Osteocyte (in vitro differentiated cells): ENCODE measurements around the gene CDH4. TPM values are rescaled to one million over a fixed set of nuclear protein-coding genes. Genes with fewer than 3 reads are reported as not detected.

Source experiments
- DNase-seq: peaks from one replicate; pipeline ENCODE4 v3.0.0; 2021; ENCODE audit warnings: mixed read lengths; ENCODE audit not compliant: unreplicated experiment; ENCODE audit errors: extremely low spot score
- H3K27ac Mint-ChIP-seq: one replicate; pipeline ENCODE4 v1.8.0; 2021; ENCODE audit warnings: mild to moderate bottlenecking, mixed read lengths; ENCODE audit not compliant: unreplicated experiment
- H3K27me3 Mint-ChIP-seq: one replicate; pipeline ENCODE4 v1.8.0; 2021; ENCODE audit warnings: mixed read lengths; ENCODE audit not compliant: unreplicated experiment
- H3K36me3 Mint-ChIP-seq: one replicate; pipeline ENCODE4 v1.8.0; 2021; ENCODE audit warnings: mixed read lengths; ENCODE audit not compliant: unreplicated experiment
- H3K4me1 Mint-ChIP-seq: one replicate; pipeline ENCODE4 v1.8.0; 2021; ENCODE audit warnings: mixed read lengths; ENCODE audit not compliant: unreplicated experiment
- H3K4me3 Mint-ChIP-seq: one replicate; pipeline ENCODE4 v1.8.0; 2021; ENCODE audit warnings: mild to moderate bottlenecking, moderate library complexity, mixed read lengths; ENCODE audit not compliant: unreplicated experiment
- H3K9me3 Mint-ChIP-seq: one replicate; pipeline ENCODE4 v1.8.0; 2021; ENCODE audit warnings: mixed read lengths; ENCODE audit not compliant: unreplicated experiment
- total RNA-seq: library from RNA; stranded (reverse); gene quantifications from 2 replicates; pipeline ENCODE4 v1.2.1, GENCODE V29; 2021
- TF ChIP-seq, protein P1 (sequence below): fragments of 200-600 bp; sonication (generic); IDR thresholded peaks from 2 replicates; pipeline ENCODE4 v1.5.0; 2021; ENCODE audit warnings: antibody characterized with exemption, mild to moderate bottlenecking, moderate library complexity

Gene CDH4
- total RNA-seq, 1 donor from 2014 or later: 1.3 TPM

DNA sequence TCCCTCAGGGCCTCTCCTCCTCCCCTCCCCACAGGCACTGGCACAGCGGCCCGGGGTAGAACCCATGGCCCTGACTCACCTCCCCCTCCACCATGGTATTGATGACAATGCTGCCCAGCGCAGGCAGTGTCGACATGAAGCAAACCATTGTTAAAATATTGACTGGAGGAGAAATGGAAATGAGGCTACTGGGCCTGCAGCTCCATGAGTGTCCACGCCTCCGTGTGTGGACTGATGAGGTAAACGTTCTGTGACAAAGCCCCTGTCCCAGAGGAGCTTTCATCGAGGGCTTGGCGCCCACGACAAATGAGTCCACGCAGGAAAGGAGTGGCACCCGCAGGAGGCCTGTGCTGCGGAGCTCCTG lies 410.9 kb downstream of the CDH4 start:
- no peaks in the 10 kb centered on the region for H3K4me1 Mint-ChIP-seq
- no peak overlapping the region for H3K4me3 Mint-ChIP-seq
- no peak for DNase-seq
- H3K36me3 Mint-ChIP-seq: no peaks in the 10 kb centered on the region
- TF ChIP-seq, protein P1, sequence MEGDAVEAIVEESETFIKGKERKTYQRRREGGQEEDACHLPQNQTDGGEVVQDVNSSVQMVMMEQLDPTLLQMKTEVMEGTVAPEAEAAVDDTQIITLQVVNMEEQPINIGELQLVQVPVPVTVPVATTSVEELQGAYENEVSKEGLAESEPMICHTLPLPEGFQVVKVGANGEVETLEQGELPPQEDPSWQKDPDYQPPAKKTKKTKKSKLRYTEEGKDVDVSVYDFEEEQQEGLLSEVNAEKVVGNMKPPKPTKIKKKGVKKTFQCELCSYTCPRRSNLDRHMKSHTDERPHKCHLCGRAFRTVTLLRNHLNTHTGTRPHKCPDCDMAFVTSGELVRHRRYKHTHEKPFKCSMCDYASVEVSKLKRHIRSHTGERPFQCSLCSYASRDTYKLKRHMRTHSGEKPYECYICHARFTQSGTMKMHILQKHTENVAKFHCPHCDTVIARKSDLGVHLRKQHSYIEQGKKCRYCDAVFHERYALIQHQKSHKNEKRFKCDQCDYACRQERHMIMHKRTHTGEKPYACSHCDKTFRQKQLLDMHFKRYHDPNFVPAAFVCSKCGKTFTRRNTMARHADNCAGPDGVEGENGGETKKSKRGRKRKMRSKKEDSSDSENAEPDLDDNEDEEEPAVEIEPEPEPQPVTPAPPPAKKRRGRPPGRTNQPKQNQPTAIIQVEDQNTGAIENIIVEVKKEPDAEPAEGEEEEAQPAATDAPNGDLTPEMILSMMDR: no peak
- H3K9me3 Mint-ChIP-seq: no peaks in the 10 kb centered on the region
- H3K27ac Mint-ChIP-seq: no peak overlapping the region
- no peaks in the 10 kb centered on the region for H3K27me3 Mint-ChIP-seq

GRCh38 chr20:61663521-61664425 lies 411.7 kb downstream of the CDH4 start:
- Mint-ChIP-seq H3K4me1 (no peaks in the 10 kb centered on the region), H3K27ac (no peak overlapping the region), H3K27me3 (no peaks in the 10 kb centered on the region), H3K9me3 (no peaks in the 10 kb centered on the region), H3K4me3 (no peak overlapping the region), H3K36me3 (no peaks in the 10 kb centered on the region)
- TF ChIP-seq, protein P1: no peak
- DNase-seq: no peak

GRCh38 chr20:61664556-61665320 lies 412.7 kb downstream of the CDH4 start:
- Mint-ChIP-seq H3K36me3 (no peaks in the 10 kb centered on the region), H3K4me1 (no peaks in the 10 kb centered on the region), H3K27ac (no peak overlapping the region), H3K27me3 (no peaks in the 10 kb centered on the region), H3K9me3 (no peaks in the 10 kb centered on the region), H3K4me3 (no peak overlapping the region)
- DNase-seq: no peak
- TF ChIP-seq, protein P1: no peak

GRCh38 chr20:61665528-61666470 lies 413.7 kb downstream of the CDH4 start:
- no peak overlapping the region for H3K27ac Mint-ChIP-seq
- no peak for DNase-seq
- peaks cover 5% of the 10 kb centered on the region for H3K9me3 Mint-ChIP-seq
- H3K4me3 Mint-ChIP-seq: no peak overlapping the region
- TF ChIP-seq, protein P1: no peak
- no peaks in the 10 kb centered on the region for H3K36me3 Mint-ChIP-seq
- peaks cover 2% of the 10 kb centered on the region for H3K27me3 Mint-ChIP-seq
- no peaks in the 10 kb centered on the region for H3K4me1 Mint-ChIP-seq
